ENCODE data around the gene C15orf61.

GRCh38 chr15:67512140-67512539 lies 8.8 kb upstream of the C15orf61 start:
- no peak for TF ChIP-seq EZH2phosphoT487 (IDR thresholded peaks at IDR 0.05; ENCODE audit: borderline replicate concordance, low read length)
- TF ChIP-seq, protein P1, sequence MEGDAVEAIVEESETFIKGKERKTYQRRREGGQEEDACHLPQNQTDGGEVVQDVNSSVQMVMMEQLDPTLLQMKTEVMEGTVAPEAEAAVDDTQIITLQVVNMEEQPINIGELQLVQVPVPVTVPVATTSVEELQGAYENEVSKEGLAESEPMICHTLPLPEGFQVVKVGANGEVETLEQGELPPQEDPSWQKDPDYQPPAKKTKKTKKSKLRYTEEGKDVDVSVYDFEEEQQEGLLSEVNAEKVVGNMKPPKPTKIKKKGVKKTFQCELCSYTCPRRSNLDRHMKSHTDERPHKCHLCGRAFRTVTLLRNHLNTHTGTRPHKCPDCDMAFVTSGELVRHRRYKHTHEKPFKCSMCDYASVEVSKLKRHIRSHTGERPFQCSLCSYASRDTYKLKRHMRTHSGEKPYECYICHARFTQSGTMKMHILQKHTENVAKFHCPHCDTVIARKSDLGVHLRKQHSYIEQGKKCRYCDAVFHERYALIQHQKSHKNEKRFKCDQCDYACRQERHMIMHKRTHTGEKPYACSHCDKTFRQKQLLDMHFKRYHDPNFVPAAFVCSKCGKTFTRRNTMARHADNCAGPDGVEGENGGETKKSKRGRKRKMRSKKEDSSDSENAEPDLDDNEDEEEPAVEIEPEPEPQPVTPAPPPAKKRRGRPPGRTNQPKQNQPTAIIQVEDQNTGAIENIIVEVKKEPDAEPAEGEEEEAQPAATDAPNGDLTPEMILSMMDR (conservative IDR thresholded peaks at IDR 0.05; ENCODE audit: low read depth, low read length), result no peak
